K562 (cell line): ENCODE data around the gene GET3. TPM values are rescaled to one million over a fixed set of nuclear protein-coding genes. Genes with fewer than 3 reads are reported as not detected.
A peak's percentile ranks its signal among the peaks of the same experiment; 100 is the strongest.

Source experiments
- CCNT2 ChIP-seq: IDR thresholded peaks from 2 replicates; pipeline ENCODE4 v1.6.1; 2011; ENCODE audit warnings: borderline replicate concordance, low read depth, mild to moderate bottlenecking, moderate library complexity, mixed read lengths, low read length; ENCODE audit not compliant: insufficient read length; ENCODE audit errors: extremely low read depth
- CHD1 ChIP-seq: fragments of 200-600 bp; sonication (generic); IDR thresholded peaks from one replicate; pipeline ENCODE4 v1.6.1; 2012; ENCODE audit warnings: mild to moderate bottlenecking, moderate library complexity, low read length, inconsistent platforms
- GATAD2B ChIP-seq: fragments of 450-650 bp; IDR thresholded peaks from 2 replicates; pipeline ENCODE4 v1.6.1; 2017; ENCODE audit warnings: mild to moderate bottlenecking, borderline replicate concordance
- MAZ ChIP-seq, 2 experiments: fragments of 450-650 bp in 1 of 2; sonication (generic) in 1 of 2; formaldehyde crosslinking; IDR thresholded peaks in 1 of 2; conservative IDR thresholded peaks in 1 of 2; 2 replicates each; pipeline versions ENCODE4 v1.4.0 to v1.5.0; 2020; ENCODE audit warnings: mild to moderate bottlenecking in 1 of 2, missing genetic modification reagents in 1 of 2
- PHF8 ChIP-seq: fragments of 200-600 bp; sonication (generic); IDR thresholded peaks from 2 replicates; pipeline ENCODE4 v1.6.1; 2012; ENCODE audit warnings: mixed run types, mild to moderate bottlenecking, inconsistent platforms, low read length, moderate library complexity, borderline replicate concordance
- RBFOX2 ChIP-seq: fragments of 200-400 bp; formaldehyde crosslinking; IDR thresholded peaks from 2 replicates; pipeline ENCODE4 v1.6.1; 2017; ENCODE audit warnings: low read depth, mild to moderate bottlenecking, low read length, moderate library complexity
- ZBTB40 ChIP-seq, 2 experiments: fragments of 450-650 bp in 1 of 2; sonication (generic) in 1 of 2; formaldehyde crosslinking in 1 of 2; IDR thresholded peaks; 2 replicates each; pipeline versions ENCODE4 v1.7.1 to v1.9.0; 2016 to 2022; ENCODE audit warnings: inconsistent platforms in 1 of 2, mild to moderate bottlenecking in 1 of 2, missing genetic modification reagents in 1 of 2
- ZBTB7A ChIP-seq: IDR thresholded peaks from 2 replicates; pipeline ENCODE4 v1.6.1; 2011; ENCODE audit warnings: low read depth, mild to moderate bottlenecking, low read length, moderate library complexity, borderline replicate concordance; ENCODE audit not compliant: control insufficient read depth
- polyA plus RNA-seq, 8 experiments: library from polyadenylated mRNA; depleted of rRNA in 4 of 8; stranded (reverse) in 5 of 8; unstranded in 3 of 8; fragments of >200 nt; fragmentation: Nextera tagmentation in 2 of 8; fragmentation: Illumina TruSeq in 1 of 8; extraction: Ambion mirVana in 2 of 8; extraction: Trizol in 1 of 8; gene quantifications; 2 replicates each; pipeline versions ENCODE4 v1.2.1 to v1.2.3, GENCODE V29; 2011 to 2014; ENCODE audit warnings: inconsistent platforms in 1 of 8, missing spikeins in 1 of 8
- total RNA-seq, 7 experiments: library from RNA; depleted of rRNA in 6 of 7; stranded (reverse); fragments of >200 nt in 6 of 7; fragmentation: Illumina TruSeq in 2 of 7; extraction: Trizol in 2 of 7; gene quantifications; 2 replicates each; pipeline versions ENCODE4 v1.2.1 to v1.2.3, GENCODE V29; 2011 to 2021; ENCODE audit warnings: low replicate concordance in 1 of 7

The GET3 gene
- total and polyA plus RNA-seq, 9 of the 15 experiments (the other 6 are each of a cell fraction or from before 2014, with no cell fraction given), result 8.3 to 83.5 (median 51.8) TPM

GRCh38 chr19:12721656-12722565 lies 15.4 kb upstream of the GET3 start (continued):
- TF ChIP-seq CCNT2, result peak; percentile 56
- TF ChIP-seq CHD1, result peak; percentile 66
- peak; percentile 69 for TF ChIP-seq PHF8
- 0 out of 2 replicates have a peak, but pooled peaks have one; percentile 54 for TF ChIP-seq GATAD2B
- TF ChIP-seq MAZ (CRISPR knock-in tag; conservative IDR thresholded peaks at IDR 0.05 in 1 of 2, IDR thresholded peaks at IDR 0.05 in 1 of 2), result 0 out of 4 replicates have a peak, but pooled peaks of 1 of the 2 experiments have one; percentile 2
- 0 out of 2 replicates have a peak, but pooled peaks have one; percentile 34 for TF ChIP-seq ZBTB7A
- TF ChIP-seq RBFOX2, result peak; percentile 87; the same call in 1 of the 2 replicates
- TF ChIP-seq ZBTB40 (IDR thresholded peaks at IDR 0.05), result peak; percentile 46; the same call in 1 of the 2 replicates
- no peak for TF ChIP-seq ZBTB40 (CRISPR knock-in tag; IDR thresholded peaks at IDR 0.05)
